NB4 (cell line): ENCODE data around the gene HAPLN2.

Experiments used
- CTCF ChIP-seq: IDR thresholded peaks from one replicate; pipeline ENCODE4 v1.5.1; 2012; ENCODE audit warnings: low read depth, low read length
- TF ChIP-seq, protein P1 (sequence below): IDR thresholded peaks from 2 replicates; pipeline ENCODE4 v1.6.1; 2011; ENCODE audit warnings: low read depth, low read length

- no peak for TF ChIP-seq CTCF
- TF ChIP-seq, protein P1, sequence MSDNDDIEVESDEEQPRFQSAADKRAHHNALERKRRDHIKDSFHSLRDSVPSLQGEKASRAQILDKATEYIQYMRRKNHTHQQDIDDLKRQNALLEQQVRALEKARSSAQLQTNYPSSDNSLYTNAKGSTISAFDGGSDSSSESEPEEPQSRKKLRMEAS, result no peak
These were observed 27.6 kb downstream of the HAPLN2 start for GRCh38 chr1:156646738-156647211.
